Body of pancreas (tissue), 4 donors: Measurements from ENCODE around the gene BEST1. TPM values are rescaled to one million over a fixed set of nuclear protein-coding genes. Genes with fewer than 3 reads are reported as not detected.
A peak's percentile ranks its signal among the peaks of the same experiment; 100 is the strongest.

Source experiments
- ATAC-seq: fragments of 150-250 bp; one replicate; pipeline ENCODE4 v1.9.1; 2016
- DNase-seq, 4 donors: peaks; one replicate each; pipeline ENCODE4 v3.0.0-alpha.2; 2019
- H3K27ac ChIP-seq, 4 donors: fragments of 200-600 bp; sonication (generic); 1 replicate in 3 of 4; 2 replicates in 1 of 4; pipeline versions ENCODE4 v1.5.1 to v1.6.1; 2016 to 2019; ENCODE audit warnings: mild to moderate bottlenecking in 1 of 4, mixed read lengths in 1 of 4, moderate library complexity in 1 of 4
- H3K27me3 ChIP-seq, 2 donors: fragments of 200-600 bp; sonication (generic); one replicate each; pipeline ENCODE4 v1.6.0; 2016; ENCODE audit warnings: mild to moderate bottlenecking in 1 of 2
- H3K36me3 ChIP-seq, 2 donors: fragments of 200-600 bp; sonication (generic); replicated peaks in 1 of 2; 2 replicates each; pipeline ENCODE4 v1.5.1; 2016; ENCODE audit warnings: low read depth in 2 of 2; ENCODE audit not compliant: insufficient read depth in 1 of 2
- H3K4me1 ChIP-seq: fragments of 200-600 bp; sonication (generic); one replicate; pipeline ENCODE4 v1.6.0; 2016
- H3K4me3 ChIP-seq, 2 donors: fragments of 200-600 bp; sonication (generic); 1 replicate in 1 of 2; 2 replicates in 1 of 2; pipeline ENCODE4 v1.5.1; 2016 to 2019
- H3K9me3 ChIP-seq, 3 donors: fragments of 200-600 bp; sonication (generic); 1 replicate in 2 of 3; 2 replicates in 1 of 3; pipeline ENCODE4 v1.5.1; 2016
- POLR2A ChIP-seq, 3 donors: fragments of 450-650 bp; IDR thresholded peaks; one replicate each; pipeline ENCODE4 v1.6.1; 2016; ENCODE audit warnings: antibody characterized with exemption in 3 of 3, mild to moderate bottlenecking in 2 of 3
- WGBS, 2 donors: methylation state at CpG; one replicate each; pipeline ENCODE4 v1.1.5; 2017; 5-methylcytosine and 5-hydroxymethylcytosine counted together
- intact Hi-C: fragments of 100-400 bp; cut with DNase I; formaldehyde crosslinking; loops from one replicate; pipeline ENCODE4 v1.15.1; 2023
- total RNA-seq, 2 donors: library from RNA; depleted of rRNA; stranded (reverse); fragments of >200 nt; gene quantifications; one replicate each; pipeline ENCODE4 v1.1.0, GENCODE V29; 2016
- TF ChIP-seq, protein P1 (sequence below), 7 experiments: fragments of 450-650 bp in 4 of 7; fragments of 200-600 bp in 3 of 7; sonication (generic) in 3 of 7; IDR thresholded peaks; one replicate each; pipeline ENCODE4 v1.5.1; 2016 to 2019; ENCODE audit warnings: antibody characterized with exemption in 7 of 7

The BEST1 gene
- total RNA-seq, 2 donors from 2014 or later, result 1.6 to 2.6 TPM

DNA sequence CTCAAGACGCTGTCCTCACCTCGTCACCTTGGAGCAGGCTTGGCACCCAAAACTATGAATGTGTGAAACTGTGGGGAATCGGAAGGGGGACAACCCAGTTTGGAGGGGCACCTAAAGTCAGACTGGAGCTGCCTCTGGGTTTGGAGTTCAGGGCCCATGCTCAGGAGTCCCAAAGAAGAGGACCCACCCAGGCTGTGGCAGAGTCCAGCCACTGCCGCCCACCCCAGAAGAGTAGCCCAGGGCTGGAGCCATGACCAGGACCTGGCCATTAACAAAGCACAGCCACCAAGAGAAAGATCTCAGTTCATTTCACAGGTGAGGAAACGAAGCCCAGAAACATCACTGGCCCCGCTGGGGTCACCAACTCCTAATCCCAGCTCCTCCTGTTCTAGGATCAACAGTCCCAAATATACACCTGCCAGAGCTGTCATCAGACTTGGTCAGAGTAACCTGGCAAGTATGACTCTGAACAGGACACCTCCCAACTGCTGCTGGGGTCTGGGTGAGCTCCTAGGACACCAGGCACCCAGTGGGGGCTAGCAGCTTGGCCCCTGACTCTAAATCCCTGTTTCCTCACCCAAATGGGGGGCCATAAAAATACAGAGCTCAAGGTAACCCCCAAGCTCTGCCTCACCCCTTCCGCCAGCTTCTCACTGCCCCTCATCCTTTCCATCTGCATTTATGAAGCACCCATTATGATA lies 35.5 kb upstream of the BEST1 start:
- Histone ChIP-seq H3K4me1 (peaks cover 7% of the 10 kb centered on the region), H3K27ac (no peak overlapping the region), H3K36me3 (no peaks in the 10 kb centered on the region), H3K27me3 (no peaks in the 10 kb centered on the region), H3K4me3 (no peak overlapping the region), H3K9me3 (no peaks in the 10 kb centered on the region)
- WGBS, 2 donors, result 70 to 81% methylated on average over 3 to 7 of the region's 7 CpGs
- TF ChIP-seq POLR2A (IDR thresholded peaks at IDR 0.05), result no peak
- TF ChIP-seq, protein P1, sequence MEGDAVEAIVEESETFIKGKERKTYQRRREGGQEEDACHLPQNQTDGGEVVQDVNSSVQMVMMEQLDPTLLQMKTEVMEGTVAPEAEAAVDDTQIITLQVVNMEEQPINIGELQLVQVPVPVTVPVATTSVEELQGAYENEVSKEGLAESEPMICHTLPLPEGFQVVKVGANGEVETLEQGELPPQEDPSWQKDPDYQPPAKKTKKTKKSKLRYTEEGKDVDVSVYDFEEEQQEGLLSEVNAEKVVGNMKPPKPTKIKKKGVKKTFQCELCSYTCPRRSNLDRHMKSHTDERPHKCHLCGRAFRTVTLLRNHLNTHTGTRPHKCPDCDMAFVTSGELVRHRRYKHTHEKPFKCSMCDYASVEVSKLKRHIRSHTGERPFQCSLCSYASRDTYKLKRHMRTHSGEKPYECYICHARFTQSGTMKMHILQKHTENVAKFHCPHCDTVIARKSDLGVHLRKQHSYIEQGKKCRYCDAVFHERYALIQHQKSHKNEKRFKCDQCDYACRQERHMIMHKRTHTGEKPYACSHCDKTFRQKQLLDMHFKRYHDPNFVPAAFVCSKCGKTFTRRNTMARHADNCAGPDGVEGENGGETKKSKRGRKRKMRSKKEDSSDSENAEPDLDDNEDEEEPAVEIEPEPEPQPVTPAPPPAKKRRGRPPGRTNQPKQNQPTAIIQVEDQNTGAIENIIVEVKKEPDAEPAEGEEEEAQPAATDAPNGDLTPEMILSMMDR (IDR thresholded peaks at IDR 0.05), result no peak
- intact Hi-C loops, result no loop called here
- DNase-seq (no peak), ATAC-seq (no peak)

DNA sequence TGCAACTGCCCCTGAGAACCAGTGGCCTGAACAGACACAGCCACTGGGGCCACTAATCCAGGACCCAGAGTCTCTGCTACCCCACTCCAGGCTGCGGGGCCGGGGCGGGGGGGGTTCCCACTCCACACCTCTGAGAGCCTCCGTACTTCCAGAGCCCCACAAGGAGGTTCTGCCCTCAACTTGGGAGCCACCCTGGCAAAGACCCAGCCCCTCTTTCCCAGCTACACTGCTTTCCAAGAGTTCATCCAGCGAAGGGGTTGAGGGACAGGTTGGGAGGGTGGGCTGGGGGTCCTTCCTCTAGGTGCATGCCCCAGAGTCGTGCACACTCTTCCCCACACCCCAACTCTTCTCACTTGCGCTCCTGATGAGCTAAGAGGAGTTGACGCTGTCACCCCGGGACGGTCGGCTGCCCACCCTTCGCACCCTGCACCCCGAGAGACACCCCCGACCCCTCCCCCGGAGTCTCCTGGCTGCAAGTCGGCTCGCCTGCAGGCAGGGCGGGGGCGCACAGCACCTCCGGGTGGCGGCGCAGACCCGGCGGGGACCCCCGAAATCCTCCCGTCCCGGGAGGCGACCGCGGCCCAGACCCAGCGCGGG lies 33.3 kb upstream of the BEST1 start:
- no peak for TF ChIP-seq POLR2A (IDR thresholded peaks at IDR 0.05)
- TF ChIP-seq, protein P1 (IDR thresholded peaks at IDR 0.05), result no peak
- Histone ChIP-seq H3K36me3 (no peaks in the 10 kb centered on the region), H3K4me1 (peaks cover 7% of the 10 kb centered on the region), H3K27me3 (no peaks in the 10 kb centered on the region), H3K9me3 (no peaks in the 10 kb centered on the region), H3K4me3 (no peak overlapping the region), H3K27ac (peak overlapping the region in 2 of 4 donors; percentile 21 to 34)
- intact Hi-C loops, result no loop called here
- 0 to 9% methylated on average over 1 to 29 of the region's 32 CpGs for WGBS, 2 donors
- ATAC-seq (no peak), DNase-seq (no peak)

GRCh38 chr11:61917334-61918109 lies 32.6 kb upstream of the BEST1 start, which contains the start of gene RAB3IL1:
RAB3IL1 (minus strand) TSS chr11:61917566; CDS start chr11:61917367, 199 bp downstream.
- peak in 1 of 3 donors; percentile 31 for TF ChIP-seq POLR2A (IDR thresholded peaks at IDR 0.05)
- TF ChIP-seq, protein P1 (IDR thresholded peaks at IDR 0.05), result no peak
- WGBS, 2 donors, result 2 to 16% methylated on average over 8 to 62 of the region's 74 CpGs
- intact Hi-C loops, result no loop called here
- H3K9me3 ChIP-seq, result no peaks in the 10 kb centered on the region
- no peaks in the 10 kb centered on the region for H3K36me3 ChIP-seq
- DNase-seq (peak in 3 of 4 donors; percentile 46 to 66 (median 55)), ATAC-seq (peak; percentile 80)
- H3K27ac ChIP-seq, result peak within 1 kb of the TSS in 2 of 4 donors; percentile 21 to 37
- H3K4me3 ChIP-seq, result no peak within 1 kb of the TSS
- H3K4me1 ChIP-seq, result peaks cover 7% of the 10 kb centered on the region
- no peaks in the 10 kb centered on the region for H3K27me3 ChIP-seq

- Histone ChIP-seq H3K27ac (peak overlapping the region in 1 of 4 donors; percentile 37), H3K4me3 (no peak overlapping the region), H3K36me3 (no peaks in the 10 kb centered on the region), H3K27me3 (no peaks in the 10 kb centered on the region), H3K9me3 (no peaks in the 10 kb centered on the region), H3K4me1 (peaks cover 14% of the 10 kb centered on the region)
- 67 to 72% methylated on average over 9 to 14 of the region's 14 CpGs for WGBS, 2 donors
- TF ChIP-seq, protein P1 (IDR thresholded peaks at IDR 0.05), result no peak
- no peak for TF ChIP-seq POLR2A (IDR thresholded peaks at IDR 0.05)
- intact Hi-C loops, result no loop called here
- no peak for DNase-seq
- no peak for ATAC-seq
Observed at GRCh38 chr11:61918251-61918937, 31.8 kb upstream of the BEST1 start.
